ENCODE data around the gene EFCAB8.

EFCAB8 gene

GRCh38 chr20:32985596-32985995 lies 126.9 kb downstream of the EFCAB8 start:
- Histone ChIP-seq H2AFZ (ENCODE audit: low read length) (no peak overlapping the region), H3K27ac (replicated peaks; ENCODE audit: low read length) (no peak overlapping the region), H3K23ac (ENCODE audit: low read depth, low read length, poor library complexity) (no peak overlapping the region), H3K9me3 (replicated peaks in 1 of 2; ENCODE audit: control insufficient read depth in 2 of 2, insufficient read depth in 1 of 2, low read depth in 1 of 2, low read length in 2 of 2) (peaks cover 0 to 1% of the 10 kb centered on the region in 2 donors), H3K36me3 (replicated peaks in 1 of 2; ENCODE audit: control insufficient read depth in 2 of 2, insufficient read depth in 2 of 2, low read length in 2 of 2) (no peaks in the 10 kb centered on the region), H2BK5ac (ENCODE audit: low read length) (no peak overlapping the region), H3K9ac (ENCODE audit: low read depth, low read length, poor library complexity) (peak overlapping the region; percentile 64), H3K18ac (ENCODE audit: low read length) (no peak overlapping the region), H3K4ac (ENCODE audit: low read length) (no peak overlapping the region), H3K27me3 (ENCODE audit: control insufficient read depth in 3 of 3, insufficient read depth in 3 of 3, low read depth in 1 of 3, low read length in 3 of 3) (no peaks in the 10 kb centered on the region), H3K79me1 (ENCODE audit: low read depth, low read length) (no peaks in the 10 kb centered on the region), H2BK120ac (ENCODE audit: low read depth, low read length) (no peak overlapping the region), H4K8ac (ENCODE audit: low read depth, low read length) (no peak overlapping the region), H3K4me1 (ENCODE audit: control insufficient read depth in 2 of 2, insufficient read depth in 1 of 2, low read depth in 1 of 2, low read length in 2 of 2) (peaks cover 0 to 8% of the 10 kb centered on the region in 2 donors), H2AK5ac (ENCODE audit: low read depth, low read length) (no peak overlapping the region), H3K4me2 (ENCODE audit: insufficient read depth, low read length, poor library complexity, severe bottlenecking) (no peak overlapping the region), H3K14ac (ENCODE audit: low read length) (no peak overlapping the region), H3K4me3 (ENCODE audit: low read length in 2 of 2) (no peak overlapping the region), H2BK12ac (ENCODE audit: low read length) (no peak overlapping the region), H2BK15ac (ENCODE audit: low read length) (no peak overlapping the region), H4K91ac (ENCODE audit: low read depth, low read length, poor library complexity) (no peak overlapping the region)
- no peak for DNase-seq (ENCODE audit: low spot score)
- WGBS, 2 donors (ENCODE audit: extremely low coverage in 2 of 2, insufficient read length in 2 of 2, insufficient replicate concordance in 1 of 2), result no CpG with 5 or more reads among the region's 6 CpGs

- H2AK5ac ChIP-seq (ENCODE audit: low read depth, low read length), result peak overlapping the region; percentile 81
- WGBS, 2 donors (ENCODE audit: extremely low coverage in 2 of 2, insufficient read length in 2 of 2, insufficient replicate concordance in 1 of 2), result no CpG with 5 or more reads among the region's 18 CpGs
- H2AFZ ChIP-seq (ENCODE audit: low read length), result no peak overlapping the region
- H3K9me3 ChIP-seq (replicated peaks in 1 of 2; ENCODE audit: control insufficient read depth in 2 of 2, insufficient read depth in 1 of 2, low read depth in 1 of 2, low read length in 2 of 2), result peaks cover 0 to 1% of the 10 kb centered on the region in 2 donors
- H3K14ac ChIP-seq (ENCODE audit: low read length), result no peak overlapping the region
- H2BK12ac ChIP-seq (ENCODE audit: low read length), result no peak overlapping the region
- no peak overlapping the region for H4K91ac ChIP-seq (ENCODE audit: low read depth, low read length, poor library complexity)
- peaks cover 0 to 5% of the 10 kb centered on the region in 2 donors for H3K4me1 ChIP-seq (ENCODE audit: control insufficient read depth in 2 of 2, insufficient read depth in 1 of 2, low read depth in 1 of 2, low read length in 2 of 2)
- H3K4ac ChIP-seq (ENCODE audit: low read length), result no peak overlapping the region
- H3K9ac ChIP-seq (ENCODE audit: low read depth, low read length, poor library complexity), result peak overlapping the region; percentile 54
- no peak overlapping the region for H2BK5ac ChIP-seq (ENCODE audit: low read length)
- no peaks in the 10 kb centered on the region for H3K36me3 ChIP-seq (replicated peaks in 1 of 2; ENCODE audit: control insufficient read depth in 2 of 2, insufficient read depth in 2 of 2, low read length in 2 of 2)
- H2BK15ac ChIP-seq (ENCODE audit: low read length), result peak overlapping the region; percentile 47
- H3K4me2 ChIP-seq (ENCODE audit: insufficient read depth, low read length, poor library complexity, severe bottlenecking), result no peak overlapping the region
- no peak overlapping the region for H3K27ac ChIP-seq (replicated peaks; ENCODE audit: low read length)
- H2BK120ac ChIP-seq (ENCODE audit: low read depth, low read length), result no peak overlapping the region
- H4K8ac ChIP-seq (ENCODE audit: low read depth, low read length), result peak overlapping the region; percentile 23
- DNase-seq (ENCODE audit: low spot score), result no peak
- H3K4me3 ChIP-seq (ENCODE audit: low read length in 2 of 2), result no peak overlapping the region
- peak overlapping the region; percentile 2 for H3K23ac ChIP-seq (ENCODE audit: low read depth, low read length, poor library complexity)
- no peaks in the 10 kb centered on the region for H3K27me3 ChIP-seq (ENCODE audit: control insufficient read depth in 3 of 3, insufficient read depth in 3 of 3, low read depth in 1 of 3, low read length in 3 of 3)
- peak overlapping the region; percentile 67 for H3K18ac ChIP-seq (ENCODE audit: low read length)
- no peaks in the 10 kb centered on the region for H3K79me1 ChIP-seq (ENCODE audit: low read depth, low read length)
Observed at GRCh38 chr20:32986331-32986966, 127.7 kb downstream of the EFCAB8 start.

- H3K27me3 ChIP-seq (ENCODE audit: control insufficient read depth in 3 of 3, insufficient read depth in 3 of 3, low read depth in 1 of 3, low read length in 3 of 3), result peaks cover 0 to 2% (median 0%) of the 10 kb centered on the region in 3 experiments
- no peak overlapping the region for H3K4me2 ChIP-seq (ENCODE audit: insufficient read depth, low read length, poor library complexity, severe bottlenecking)
- no peak overlapping the region for H2BK15ac ChIP-seq (ENCODE audit: low read length)
- no peaks in the 10 kb centered on the region for H3K9me3 ChIP-seq (replicated peaks in 1 of 2; ENCODE audit: control insufficient read depth in 2 of 2, insufficient read depth in 1 of 2, low read depth in 1 of 2, low read length in 2 of 2)
- H4K91ac ChIP-seq (ENCODE audit: low read depth, low read length, poor library complexity), result no peak overlapping the region
- no peak overlapping the region for H4K8ac ChIP-seq (ENCODE audit: low read depth, low read length)
- H3K4me1 ChIP-seq (ENCODE audit: control insufficient read depth in 2 of 2, insufficient read depth in 1 of 2, low read depth in 1 of 2, low read length in 2 of 2), result peaks cover 0 to 5% of the 10 kb centered on the region in 2 donors
- no peak overlapping the region for H3K4ac ChIP-seq (ENCODE audit: low read length)
- no peaks in the 10 kb centered on the region for H3K79me1 ChIP-seq (ENCODE audit: low read depth, low read length)
- peak overlapping the region; percentile 30 for H2AK5ac ChIP-seq (ENCODE audit: low read depth, low read length)
- H2BK12ac ChIP-seq (ENCODE audit: low read length), result no peak overlapping the region
- no peak overlapping the region for H3K27ac ChIP-seq (replicated peaks; ENCODE audit: low read length)
- peak overlapping the region; percentile 44 for H3K18ac ChIP-seq (ENCODE audit: low read length)
- no peak overlapping the region for H2BK5ac ChIP-seq (ENCODE audit: low read length)
- H3K9ac ChIP-seq (ENCODE audit: low read depth, low read length, poor library complexity), result no peak overlapping the region
- H2AFZ ChIP-seq (ENCODE audit: low read length), result no peak overlapping the region
- H3K23ac ChIP-seq (ENCODE audit: low read depth, low read length, poor library complexity), result no peak overlapping the region
- WGBS, 2 donors (ENCODE audit: extremely low coverage in 2 of 2, insufficient read length in 2 of 2, insufficient replicate concordance in 1 of 2), result no CpG with 5 or more reads among the region's 11 CpGs
- no peak overlapping the region for H3K4me3 ChIP-seq (ENCODE audit: low read length in 2 of 2)
- H3K36me3 ChIP-seq (replicated peaks in 1 of 2; ENCODE audit: control insufficient read depth in 2 of 2, insufficient read depth in 2 of 2, low read length in 2 of 2), result no peaks in the 10 kb centered on the region
- peak overlapping the region; percentile 8 for H3K14ac ChIP-seq (ENCODE audit: low read length)
- H2BK120ac ChIP-seq (ENCODE audit: low read depth, low read length), result peak overlapping the region; percentile 27
- no peak for DNase-seq (ENCODE audit: low spot score)
Observed at GRCh38 chr20:32987044-32987825, 128.5 kb downstream of the EFCAB8 start.

- no CpG with 5 or more reads among the region's 16 CpGs for WGBS, 2 donors (ENCODE audit: extremely low coverage in 2 of 2, insufficient read length in 2 of 2, insufficient replicate concordance in 1 of 2)
- Histone ChIP-seq H2BK12ac (ENCODE audit: low read length) (peak overlapping the region; percentile 46), H3K4me1 (ENCODE audit: control insufficient read depth in 2 of 2, insufficient read depth in 1 of 2, low read depth in 1 of 2, low read length in 2 of 2) (peaks cover 0 to 5% of the 10 kb centered on the region in 2 donors), H3K4me2 (ENCODE audit: insufficient read depth, low read length, poor library complexity, severe bottlenecking) (no peak overlapping the region), H3K4ac (ENCODE audit: low read length) (no peak overlapping the region), H3K18ac (ENCODE audit: low read length) (peak overlapping the region; percentile 44), H3K79me1 (ENCODE audit: low read depth, low read length) (no peaks in the 10 kb centered on the region), H2BK15ac (ENCODE audit: low read length) (peak overlapping the region; percentile 21), H3K9me3 (replicated peaks in 1 of 2; ENCODE audit: control insufficient read depth in 2 of 2, insufficient read depth in 1 of 2, low read depth in 1 of 2, low read length in 2 of 2) (no peaks in the 10 kb centered on the region), H3K9ac (ENCODE audit: low read depth, low read length, poor library complexity) (no peak overlapping the region), H3K4me3 (ENCODE audit: low read length in 2 of 2) (no peak overlapping the region), H2BK5ac (ENCODE audit: low read length) (no peak overlapping the region), H2BK120ac (ENCODE audit: low read depth, low read length) (no peak overlapping the region), H2AFZ (ENCODE audit: low read length) (no peak overlapping the region), H3K14ac (ENCODE audit: low read length) (peak overlapping the region; percentile 60), H3K23ac (ENCODE audit: low read depth, low read length, poor library complexity) (peak overlapping the region; percentile 74), H3K36me3 (replicated peaks in 1 of 2; ENCODE audit: control insufficient read depth in 2 of 2, insufficient read depth in 2 of 2, low read length in 2 of 2) (no peaks in the 10 kb centered on the region), H3K27me3 (ENCODE audit: control insufficient read depth in 3 of 3, insufficient read depth in 3 of 3, low read depth in 1 of 3, low read length in 3 of 3) (peaks cover 0 to 7% (median 0%) of the 10 kb centered on the region in 3 experiments), H4K8ac (ENCODE audit: low read depth, low read length) (no peak overlapping the region), H2AK5ac (ENCODE audit: low read depth, low read length) (no peak overlapping the region), H3K27ac (replicated peaks; ENCODE audit: low read length) (no peak overlapping the region), H4K91ac (ENCODE audit: low read depth, low read length, poor library complexity) (no peak overlapping the region)
- DNase-seq (ENCODE audit: low spot score), result no peak
Observed at GRCh38 chr20:32988008-32988407, 129.3 kb downstream of the EFCAB8 start.

All from neuronal stem cell (in vitro differentiated cells).